ENCODE measurements around the gene XYLB. TPM values are rescaled to one million over a fixed set of nuclear protein-coding genes. Genes with fewer than 3 reads are reported as not detected.

XYLB gene
- total and polyA plus RNA-seq, 2 of the 13 experiments (the other 11 are each of a cell fraction or from before 2014, with no cell fraction given) = 25.9 to 30.0 TPM

- TF ChIP-seq KAT7 (CRISPR knock-in tag; IDR thresholded peaks at IDR 0.05; ENCODE audit: borderline replicate concordance) = peak; percentile 89; the same call in 1 of the 2 replicates
- TF ChIP-seq SIN3B (IDR thresholded peaks at IDR 0.05; ENCODE audit: low read length) = no peak
- TF ChIP-seq ZSCAN31 (CRISPR knock-in tag; IDR thresholded peaks at IDR 0.05; ENCODE audit: low read depth) = peak; percentile 97
- peak; percentile 61; the same call in 1 of the 2 replicates for TF ChIP-seq PHF20 (CRISPR knock-in tag; IDR thresholded peaks at IDR 0.05)
- no peak for TF ChIP-seq TRIM22 (IDR thresholded peaks at IDR 0.05)
- peak; percentile 64 for TF ChIP-seq ZNF317 (CRISPR knock-in tag; IDR thresholded peaks at IDR 0.05)
- TF ChIP-seq PAX8 (CRISPR knock-in tag; IDR thresholded peaks at IDR 0.05; ENCODE audit: borderline replicate concordance) = peak; percentile 89; the same call in 1 of the 2 replicates
- TF ChIP-seq BHLHE40 (IDR thresholded peaks at IDR 0.05; ENCODE audit: low read length) = peak; percentile 95
- TF ChIP-seq AHR (CRISPR knock-in tag; IDR thresholded peaks at IDR 0.05) = peak; percentile 96
- peak; percentile 91 for TF ChIP-seq TFDP2 (CRISPR knock-in tag; IDR thresholded peaks at IDR 0.05)
- no peak; the same call in 1 of the 2 replicates for TF ChIP-seq ERF (CRISPR knock-in tag; IDR thresholded peaks at IDR 0.05)
- no peak; the same call in 1 of the 2 replicates for TF ChIP-seq ARHGAP35 (CRISPR knock-in tag; IDR thresholded peaks at IDR 0.05; ENCODE audit: borderline replicate concordance)
- no peak for TF ChIP-seq ZNF260 (CRISPR knock-in tag; IDR thresholded peaks at IDR 0.05; ENCODE audit: borderline replicate concordance, low read depth)
- no peak for TF ChIP-seq FOXP1 (IDR thresholded peaks at IDR 0.05)
- TF ChIP-seq FOXP1 (CRISPR knock-in tag; IDR thresholded peaks at IDR 0.05) = peak; percentile 42; the same call in 1 of the 2 replicates
- no peak for TF ChIP-seq CENPX (CRISPR knock-in tag; IDR thresholded peaks at IDR 0.05)
- peak; percentile 89; the same call in 1 of the 2 replicates for TF ChIP-seq NFATC3 (CRISPR knock-in tag; IDR thresholded peaks at IDR 0.05)
- peak; percentile 79 for TF ChIP-seq MLX (CRISPR knock-in tag; IDR thresholded peaks at IDR 0.05)
- TF ChIP-seq TBL1XR1 (IDR thresholded peaks at IDR 0.05; ENCODE audit: borderline replicate concordance, low read length, partially characterized antibody) = peak; percentile 48
- TF ChIP-seq IRF9 (CRISPR knock-in tag; IDR thresholded peaks at IDR 0.05; ENCODE audit: borderline replicate concordance) = peak; percentile 94
- no peak for TF ChIP-seq ZNF597 (CRISPR knock-in tag; IDR thresholded peaks at IDR 0.05)
- TF ChIP-seq TP53 (CRISPR knock-in tag; conservative IDR thresholded peaks at IDR 0.05) = peak; percentile 40; the same call in 1 of the 2 replicates
- peak; percentile 49; the same call in 1 of the 2 replicates for TF ChIP-seq ZNF251 (CRISPR knock-in tag; IDR thresholded peaks at IDR 0.05)
- TF ChIP-seq TAF1 (CRISPR knock-in tag; IDR thresholded peaks at IDR 0.05) = peak; percentile 88
- TF ChIP-seq PPARG (CRISPR knock-in tag; conservative IDR thresholded peaks at IDR 0.05) = peak; percentile 68
- peak; percentile 91 for TF ChIP-seq BRD4 (CRISPR knock-in tag; IDR thresholded peaks at IDR 0.05)
- TF ChIP-seq MED8 (CRISPR knock-in tag; IDR thresholded peaks at IDR 0.05; ENCODE audit: insufficient replicate concordance) = peak; percentile 72
Observed at GRCh38 chr3:38346587-38347410, at the start of gene XYLB (continued).

Data from HepG2 (cell line).